Stimulated activated CD4-positive, alpha-beta T cell treated with anti-CD3 and anti-CD28 coated beads, TNF-alpha, amount 100 ng/mL, for 48 hours (primary cell): Measurements from ENCODE around the gene KRT15.
"Not testable (repeated sequence)": the region's sequence is repeated elsewhere in the genome, so short reads cannot be mapped to it uniquely, and the experiment has no call there.

Experiments used
- DNase-seq, 3 donors: peaks; one replicate each; pipeline ENCODE4 v3.0.0-alpha.2; 2020; ENCODE audit warnings: low read depth in 3 of 3

The KRT15 gene

DNA sequence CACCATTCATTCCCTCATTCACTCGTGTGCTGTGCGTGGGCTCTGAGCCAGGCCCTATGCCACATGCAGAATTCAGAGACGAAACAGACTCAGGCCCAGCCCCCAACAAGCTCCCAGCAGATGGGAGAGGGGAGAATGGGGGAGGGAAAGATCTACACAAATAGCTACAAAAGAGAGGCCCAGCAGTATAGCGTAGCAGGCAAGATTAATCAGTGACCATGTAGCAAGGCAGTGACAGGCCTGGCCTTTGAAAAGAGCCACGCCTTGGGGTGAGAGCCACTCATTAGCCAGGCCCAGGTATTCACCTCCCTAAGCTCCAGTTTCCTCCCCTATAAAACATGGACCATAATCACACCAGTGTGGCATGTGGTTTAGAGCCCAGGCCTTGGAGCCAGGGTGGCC lies 25.8 kb upstream of the KRT15 start:
- no peak for DNase-seq

- DNase-seq: not testable (repeated sequence)
Observed at GRCh38 chr17:41542786-41543185, 24.1 kb upstream of the KRT15 start.

DNA sequence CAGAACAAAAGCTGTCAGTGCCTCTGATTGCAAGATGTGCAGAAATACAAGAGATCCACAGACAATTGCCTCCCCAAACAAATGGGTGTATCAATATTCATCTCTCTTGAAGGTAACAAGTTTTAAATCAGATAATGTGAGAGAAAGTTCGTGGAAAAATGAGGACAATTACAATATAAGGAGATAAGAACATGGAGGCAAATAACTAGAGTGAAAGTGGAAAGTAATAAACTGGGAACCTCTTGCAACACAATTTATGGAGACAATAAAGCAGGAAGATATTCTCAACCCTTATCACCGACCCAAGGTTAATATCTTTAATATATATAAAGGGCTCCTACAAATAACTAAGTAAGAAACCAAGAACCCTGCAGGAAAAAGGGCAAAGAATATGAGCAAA lies 23.7 kb upstream of the KRT15 start:
- no peak for DNase-seq

GRCh38 chr17:41540921-41541625 lies 22.4 kb upstream of the KRT15 start:
- DNase-seq: no peak

- no peak for DNase-seq
Observed at GRCh38 chr17:41539979-41540701, 21.4 kb upstream of the KRT15 start.

DNA sequence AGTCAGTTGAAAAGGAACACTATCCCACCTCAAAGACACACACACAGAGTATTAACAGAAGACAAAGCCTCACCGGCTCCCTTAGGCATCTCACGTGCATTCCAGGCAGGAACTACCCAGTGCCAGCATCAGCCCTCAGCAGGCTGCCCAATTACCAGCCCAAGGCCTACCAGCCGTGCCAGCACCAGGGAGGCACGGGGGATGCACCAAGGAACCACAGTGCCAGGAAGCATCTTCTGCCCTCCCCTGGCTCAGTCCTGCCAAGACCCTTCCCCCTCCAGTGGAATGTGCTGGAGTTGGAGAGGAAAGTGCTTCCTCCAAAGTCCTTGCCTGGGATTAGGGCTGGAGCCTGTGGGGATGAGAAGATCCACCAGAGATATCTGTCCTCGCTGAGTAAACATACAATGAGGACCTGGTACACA lies 20.4 kb upstream of the KRT15 start:
- no peak for DNase-seq

DNA sequence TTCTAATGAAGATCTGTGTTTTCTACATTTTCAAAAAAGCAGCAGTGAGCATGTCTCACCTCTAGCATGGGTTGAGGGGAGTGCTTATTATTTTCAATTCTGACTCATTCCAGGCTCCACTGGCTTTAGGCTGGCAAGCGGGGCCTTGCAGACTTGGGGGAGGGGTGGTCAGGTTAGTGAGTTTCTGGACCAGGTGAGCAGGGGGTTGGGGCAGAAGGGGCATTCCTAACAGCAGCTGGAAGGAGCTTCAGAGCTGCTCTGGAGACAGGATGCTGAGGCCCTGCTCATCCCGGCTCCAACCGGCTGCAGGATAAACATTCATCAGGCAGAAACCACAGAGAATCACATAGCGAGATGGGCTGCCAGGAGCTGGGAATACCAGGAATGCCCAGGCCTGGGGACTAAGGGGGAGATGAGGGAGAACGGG lies 19.9 kb upstream of the KRT15 start:
- DNase-seq: no peak

DNA sequence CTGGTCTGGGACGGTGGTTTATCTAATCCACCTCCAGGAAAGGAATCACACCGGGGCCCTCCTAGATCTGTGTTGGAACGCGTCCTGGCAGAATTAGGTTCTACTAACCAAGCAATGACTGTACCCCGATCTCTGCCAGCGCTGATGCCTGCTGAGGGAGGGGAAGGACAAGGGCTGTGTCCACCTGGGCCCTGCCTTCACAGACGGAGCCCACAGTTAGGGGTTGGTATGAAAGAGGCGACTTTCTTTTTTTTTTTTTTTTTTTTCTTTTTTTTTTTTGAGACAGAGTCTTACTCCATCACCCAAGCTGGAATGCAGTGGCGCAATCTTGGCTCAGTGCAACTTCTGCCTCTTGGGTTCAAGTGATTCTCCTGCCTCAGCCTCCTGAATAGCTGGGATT lies 19.3 kb upstream of the KRT15 start:
- no peak for DNase-seq

GRCh38 chr17:41537614-41537954 lies 18.9 kb upstream of the KRT15 start:
- DNase-seq: no peak

GRCh38 chr17:41536741-41537613 lies 18.3 kb upstream of the KRT15 start:
- no peak for DNase-seq

DNA sequence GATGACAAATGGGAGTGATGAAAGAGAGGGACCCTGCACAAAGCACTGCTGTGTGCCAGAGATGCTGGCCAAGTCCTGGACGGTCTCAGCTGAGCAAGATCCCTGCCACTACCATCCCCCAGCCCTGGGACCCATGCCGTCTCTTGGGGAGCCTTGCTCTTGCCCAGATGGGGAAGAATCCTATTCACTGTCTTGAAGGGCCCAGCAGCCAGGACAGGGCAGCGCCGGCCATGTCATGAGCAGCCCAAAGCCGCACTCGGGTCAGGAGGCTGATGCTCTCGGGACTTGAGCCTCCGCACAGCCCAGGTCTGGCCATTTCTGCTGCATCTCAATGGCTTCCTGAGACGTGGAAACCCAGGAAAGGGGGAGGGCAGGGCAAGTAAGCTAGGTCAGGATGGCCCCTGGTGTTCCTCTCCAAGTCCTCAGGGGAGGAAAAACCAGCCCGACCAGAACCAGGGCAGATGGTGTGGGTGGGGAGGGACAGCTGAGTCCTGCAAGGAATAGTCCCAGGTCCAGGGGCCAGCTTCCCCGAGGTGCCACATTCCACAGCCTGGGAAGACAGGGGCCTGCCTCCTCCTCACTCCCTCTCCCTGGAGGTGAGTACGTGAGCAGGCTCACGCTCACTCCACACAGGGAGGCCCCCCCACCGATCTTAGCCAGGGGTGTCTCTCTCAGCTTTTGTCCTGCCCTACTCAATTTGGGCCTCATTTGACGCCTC lies 17.2 kb upstream of the KRT15 start:
- DNase-seq: no peak

DNA sequence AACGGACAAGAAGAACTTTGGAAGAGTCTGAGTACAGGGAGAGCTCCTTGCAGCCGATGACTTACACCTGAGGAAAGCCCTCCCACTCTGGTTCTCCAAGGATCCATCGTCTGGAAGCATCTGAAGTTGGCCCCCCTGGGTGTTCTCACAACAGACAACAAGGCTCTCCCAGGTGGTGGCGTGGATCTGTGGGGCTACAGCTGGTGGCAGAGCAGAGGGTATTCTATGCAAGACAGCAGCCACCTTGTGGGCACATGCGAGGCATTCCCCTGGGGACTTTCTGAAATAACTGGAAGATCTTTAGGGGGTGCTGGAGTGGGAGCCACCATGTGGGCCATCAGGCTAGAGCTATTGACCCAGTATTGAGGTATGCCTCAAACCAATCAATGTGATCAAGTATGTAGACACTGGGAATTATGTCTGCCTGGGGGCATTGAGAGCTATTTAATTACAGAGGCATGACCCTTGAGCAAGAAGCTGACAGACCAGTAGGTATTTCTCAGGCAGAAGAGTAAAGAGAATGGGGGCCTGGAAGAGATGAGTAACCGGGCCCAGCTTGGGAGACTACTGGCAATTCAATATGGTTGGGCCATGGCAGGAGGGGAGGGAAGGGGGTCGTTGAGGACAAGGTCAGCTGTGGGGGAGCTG lies 16.3 kb upstream of the KRT15 start:
- DNase-seq: no peak

DNA sequence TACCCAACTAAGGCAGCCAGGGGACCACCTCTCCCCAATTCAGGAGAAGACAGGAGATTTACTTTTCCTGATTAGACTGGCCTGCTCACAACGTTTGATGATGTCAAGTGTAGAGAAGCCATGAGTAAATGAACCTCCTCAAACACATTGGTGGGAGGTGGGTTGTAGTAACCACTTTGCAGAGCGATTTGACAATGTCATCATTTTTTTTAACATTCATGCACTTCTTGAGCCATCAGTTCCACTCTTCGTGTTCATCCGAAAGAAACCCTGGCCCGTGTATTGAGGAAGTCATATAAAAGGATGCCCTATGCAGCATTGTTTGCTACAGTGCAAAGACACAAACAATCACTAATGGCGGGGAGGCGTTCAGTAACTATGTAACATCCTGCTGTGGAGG lies 14.9 kb upstream of the KRT15 start:
- no peak for DNase-seq

DNA sequence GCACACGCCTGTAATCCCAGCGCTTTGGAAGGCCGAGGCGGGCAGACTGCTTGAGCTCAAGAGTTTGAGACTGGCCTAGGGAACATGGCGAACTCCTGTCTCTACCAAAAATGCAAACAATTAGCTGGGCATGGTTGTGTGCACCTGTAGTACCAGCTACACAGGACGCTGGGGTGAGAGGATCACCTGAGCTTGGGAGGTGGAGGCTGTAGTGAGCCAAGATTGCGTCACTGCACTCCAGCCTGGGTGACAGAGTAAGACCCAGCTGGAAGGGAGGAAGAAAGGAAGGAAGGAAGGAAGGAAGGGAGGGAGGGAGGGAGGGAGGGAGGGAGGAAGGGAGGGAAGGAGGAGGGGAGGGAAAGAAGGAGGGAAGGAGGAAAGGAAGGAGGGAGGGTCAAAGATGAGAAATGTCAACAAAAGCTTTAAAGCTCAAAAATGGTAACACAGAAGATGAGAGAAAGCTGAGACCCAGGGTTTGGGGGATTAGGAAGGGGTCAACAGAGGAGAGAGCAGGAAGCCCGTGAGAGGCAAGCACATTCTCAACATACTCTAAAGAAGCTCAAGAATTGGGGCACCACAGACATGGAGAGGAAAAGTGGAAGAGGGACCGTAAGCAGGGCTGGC lies 14.4 kb upstream of the KRT15 start:
- DNase-seq: no peak

GRCh38 chr17:41531993-41532392 lies 13.3 kb upstream of the KRT15 start:
- DNase-seq: no peak

- no peak for DNase-seq
Observed at GRCh38 chr17:41530062-41531048, 11.7 kb upstream of the KRT15 start.

DNA sequence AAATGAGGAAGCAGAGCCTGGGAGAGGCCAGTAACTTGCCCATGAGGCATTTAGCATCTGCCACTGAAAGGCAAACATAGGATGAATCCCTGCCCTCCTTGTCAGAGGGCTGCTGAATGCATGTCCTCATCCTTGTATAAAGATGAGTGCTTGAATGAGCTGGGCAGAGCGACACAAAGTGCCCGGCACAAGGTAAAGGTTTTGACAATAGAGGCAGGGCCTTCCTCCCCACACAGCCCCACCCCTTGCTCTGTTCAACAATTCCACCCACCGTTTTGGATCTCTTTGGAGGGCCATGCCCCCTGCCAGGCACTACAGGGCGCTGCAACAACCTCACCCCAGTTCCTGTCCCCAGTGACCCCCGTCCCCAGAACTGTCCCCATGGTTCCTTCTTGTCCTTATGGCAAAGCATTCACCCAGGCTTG lies 10.8 kb upstream of the KRT15 start:
- DNase-seq: no peak

- DNase-seq: no peak
Observed at GRCh38 chr17:41528959-41529353, 10.3 kb upstream of the KRT15 start.
